ENCODE measurements around the gene SUMF1. TPM values are rescaled to one million over a fixed set of nuclear protein-coding genes. Genes with fewer than 3 reads are reported as not detected.
"Not testable (repeated sequence)": the region's sequence is repeated elsewhere in the genome, so short reads cannot be mapped to it uniquely, and the experiment has no call there.

Gene SUMF1
- total and polyA plus RNA-seq, 4 donors: 13.0 to 34.2 (median 23.5) TPM

DNA sequence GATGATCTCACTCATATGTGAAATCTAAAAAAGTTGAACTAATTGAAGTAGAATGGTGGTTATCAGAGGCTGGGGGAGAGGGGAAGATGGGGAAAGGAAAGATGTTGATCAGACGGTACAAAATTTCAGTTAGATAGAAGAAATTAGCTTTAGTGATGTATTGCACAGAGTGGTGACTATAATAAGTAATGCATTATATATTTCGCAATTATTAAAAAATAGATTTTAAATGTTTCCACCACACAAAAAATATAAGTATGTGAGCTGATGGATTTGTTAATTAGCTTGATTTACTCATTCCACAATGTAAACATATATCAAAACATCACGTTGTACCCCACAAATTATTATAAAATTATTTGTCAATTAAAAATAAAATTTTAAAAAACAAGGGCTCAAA, 8.1 kb downstream of the SUMF1 start:
- no peak overlapping the region for H3K4me3 ChIP-seq (ENCODE audit: low read depth in 1 of 3, low read length in 3 of 3)
- H3K27me3 ChIP-seq (ENCODE audit: control insufficient read depth in 4 of 4, insufficient read depth in 4 of 4, low read length in 3 of 4): no peaks in the 10 kb centered on the region
- no peaks in the 10 kb centered on the region for H3K36me3 ChIP-seq (ENCODE audit: control insufficient read depth in 4 of 4, insufficient read depth in 3 of 4, low read depth in 1 of 4, low read length in 3 of 4)
- no peaks in the 10 kb centered on the region for H3K4me1 ChIP-seq (ENCODE audit: control insufficient read depth in 4 of 4, insufficient read depth in 4 of 4, low read length in 3 of 4)
- 96% methylated on average over 3 of the region's 3 CpGs for WGBS
- no peaks in the 10 kb centered on the region for H3K9me3 ChIP-seq (ENCODE audit: control insufficient read depth in 4 of 4, low read length in 3 of 4)
- H3K27ac ChIP-seq (ENCODE audit: low read depth in 1 of 2, low read length in 2 of 2): no peak overlapping the region
- TF ChIP-seq FOXA1 (IDR thresholded peaks at IDR 0.05) (no peak), FOXA2 (IDR thresholded peaks at IDR 0.05) (no peak), NR2F2 (IDR thresholded peaks at IDR 0.05) (no peak), RAD21 (IDR thresholded peaks at IDR 0.05) (no peak), GABPA (IDR thresholded peaks at IDR 0.05 in 1 of 2, conservative IDR thresholded peaks at IDR 0.05 in 1 of 2) (no peak), YY1 (IDR thresholded peaks at IDR 0.05) (no peak), RXRA (IDR thresholded peaks at IDR 0.05) (no peak), EGR1 (IDR thresholded peaks at IDR 0.05; ENCODE audit: low read depth in 2 of 2) (no peak), TAF1 (conservative IDR thresholded peaks at IDR 0.05) (no peak), HNF4A (conservative IDR thresholded peaks at IDR 0.05) (no peak), JUND (IDR thresholded peaks at IDR 0.05) (no peak), SP1 (IDR thresholded peaks at IDR 0.05) (no peak), HNF4G (IDR thresholded peaks at IDR 0.05) (no peak)
- TF ChIP-seq, protein P1, sequence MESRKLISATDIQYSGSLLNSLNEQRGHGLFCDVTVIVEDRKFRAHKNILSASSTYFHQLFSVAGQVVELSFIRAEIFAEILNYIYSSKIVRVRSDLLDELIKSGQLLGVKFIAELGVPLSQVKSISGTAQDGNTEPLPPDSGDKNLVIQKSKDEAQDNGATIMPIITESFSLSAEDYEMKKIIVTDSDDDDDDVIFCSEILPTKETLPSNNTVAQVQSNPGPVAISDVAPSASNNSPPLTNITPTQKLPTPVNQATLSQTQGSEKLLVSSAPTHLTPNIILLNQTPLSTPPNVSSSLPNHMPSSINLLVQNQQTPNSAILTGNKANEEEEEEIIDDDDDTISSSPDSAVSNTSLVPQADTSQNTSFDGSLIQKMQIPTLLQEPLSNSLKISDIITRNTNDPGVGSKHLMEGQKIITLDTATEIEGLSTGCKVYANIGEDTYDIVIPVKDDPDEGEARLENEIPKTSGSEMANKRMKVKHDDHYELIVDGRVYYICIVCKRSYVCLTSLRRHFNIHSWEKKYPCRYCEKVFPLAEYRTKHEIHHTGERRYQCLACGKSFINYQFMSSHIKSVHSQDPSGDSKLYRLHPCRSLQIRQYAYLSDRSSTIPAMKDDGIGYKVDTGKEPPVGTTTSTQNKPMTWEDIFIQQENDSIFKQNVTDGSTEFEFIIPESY (IDR thresholded peaks at IDR 0.05): no peak
- TF ChIP-seq, protein P2, sequence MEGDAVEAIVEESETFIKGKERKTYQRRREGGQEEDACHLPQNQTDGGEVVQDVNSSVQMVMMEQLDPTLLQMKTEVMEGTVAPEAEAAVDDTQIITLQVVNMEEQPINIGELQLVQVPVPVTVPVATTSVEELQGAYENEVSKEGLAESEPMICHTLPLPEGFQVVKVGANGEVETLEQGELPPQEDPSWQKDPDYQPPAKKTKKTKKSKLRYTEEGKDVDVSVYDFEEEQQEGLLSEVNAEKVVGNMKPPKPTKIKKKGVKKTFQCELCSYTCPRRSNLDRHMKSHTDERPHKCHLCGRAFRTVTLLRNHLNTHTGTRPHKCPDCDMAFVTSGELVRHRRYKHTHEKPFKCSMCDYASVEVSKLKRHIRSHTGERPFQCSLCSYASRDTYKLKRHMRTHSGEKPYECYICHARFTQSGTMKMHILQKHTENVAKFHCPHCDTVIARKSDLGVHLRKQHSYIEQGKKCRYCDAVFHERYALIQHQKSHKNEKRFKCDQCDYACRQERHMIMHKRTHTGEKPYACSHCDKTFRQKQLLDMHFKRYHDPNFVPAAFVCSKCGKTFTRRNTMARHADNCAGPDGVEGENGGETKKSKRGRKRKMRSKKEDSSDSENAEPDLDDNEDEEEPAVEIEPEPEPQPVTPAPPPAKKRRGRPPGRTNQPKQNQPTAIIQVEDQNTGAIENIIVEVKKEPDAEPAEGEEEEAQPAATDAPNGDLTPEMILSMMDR (IDR thresholded peaks at IDR 0.05; ENCODE audit: low read depth, low read length, missing input control): no peak
- TF ChIP-seq, protein P3, sequence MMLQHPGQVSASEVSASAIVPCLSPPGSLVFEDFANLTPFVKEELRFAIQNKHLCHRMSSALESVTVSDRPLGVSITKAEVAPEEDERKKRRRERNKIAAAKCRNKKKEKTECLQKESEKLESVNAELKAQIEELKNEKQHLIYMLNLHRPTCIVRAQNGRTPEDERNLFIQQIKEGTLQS (IDR thresholded peaks at IDR 0.05): no peak
- TF ChIP-seq, protein P4, sequence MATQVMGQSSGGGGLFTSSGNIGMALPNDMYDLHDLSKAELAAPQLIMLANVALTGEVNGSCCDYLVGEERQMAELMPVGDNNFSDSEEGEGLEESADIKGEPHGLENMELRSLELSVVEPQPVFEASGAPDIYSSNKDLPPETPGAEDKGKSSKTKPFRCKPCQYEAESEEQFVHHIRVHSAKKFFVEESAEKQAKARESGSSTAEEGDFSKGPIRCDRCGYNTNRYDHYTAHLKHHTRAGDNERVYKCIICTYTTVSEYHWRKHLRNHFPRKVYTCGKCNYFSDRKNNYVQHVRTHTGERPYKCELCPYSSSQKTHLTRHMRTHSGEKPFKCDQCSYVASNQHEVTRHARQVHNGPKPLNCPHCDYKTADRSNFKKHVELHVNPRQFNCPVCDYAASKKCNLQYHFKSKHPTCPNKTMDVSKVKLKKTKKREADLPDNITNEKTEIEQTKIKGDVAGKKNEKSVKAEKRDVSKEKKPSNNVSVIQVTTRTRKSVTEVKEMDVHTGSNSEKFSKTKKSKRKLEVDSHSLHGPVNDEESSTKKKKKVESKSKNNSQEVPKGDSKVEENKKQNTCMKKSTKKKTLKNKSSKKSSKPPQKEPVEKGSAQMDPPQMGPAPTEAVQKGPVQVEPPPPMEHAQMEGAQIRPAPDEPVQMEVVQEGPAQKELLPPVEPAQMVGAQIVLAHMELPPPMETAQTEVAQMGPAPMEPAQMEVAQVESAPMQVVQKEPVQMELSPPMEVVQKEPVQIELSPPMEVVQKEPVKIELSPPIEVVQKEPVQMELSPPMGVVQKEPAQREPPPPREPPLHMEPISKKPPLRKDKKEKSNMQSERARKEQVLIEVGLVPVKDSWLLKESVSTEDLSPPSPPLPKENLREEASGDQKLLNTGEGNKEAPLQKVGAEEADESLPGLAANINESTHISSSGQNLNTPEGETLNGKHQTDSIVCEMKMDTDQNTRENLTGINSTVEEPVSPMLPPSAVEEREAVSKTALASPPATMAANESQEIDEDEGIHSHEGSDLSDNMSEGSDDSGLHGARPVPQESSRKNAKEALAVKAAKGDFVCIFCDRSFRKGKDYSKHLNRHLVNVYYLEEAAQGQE (IDR thresholded peaks at IDR 0.05): no peak
- TF ChIP-seq, protein P5, sequence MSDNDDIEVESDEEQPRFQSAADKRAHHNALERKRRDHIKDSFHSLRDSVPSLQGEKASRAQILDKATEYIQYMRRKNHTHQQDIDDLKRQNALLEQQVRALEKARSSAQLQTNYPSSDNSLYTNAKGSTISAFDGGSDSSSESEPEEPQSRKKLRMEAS (IDR thresholded peaks at IDR 0.05): no peak
- H3K9ac ChIP-seq (ENCODE audit: low read depth in 1 of 2, low read length in 2 of 2): no peak overlapping the region
- DNase-seq (ENCODE audit: low spot score): no peak

DNA sequence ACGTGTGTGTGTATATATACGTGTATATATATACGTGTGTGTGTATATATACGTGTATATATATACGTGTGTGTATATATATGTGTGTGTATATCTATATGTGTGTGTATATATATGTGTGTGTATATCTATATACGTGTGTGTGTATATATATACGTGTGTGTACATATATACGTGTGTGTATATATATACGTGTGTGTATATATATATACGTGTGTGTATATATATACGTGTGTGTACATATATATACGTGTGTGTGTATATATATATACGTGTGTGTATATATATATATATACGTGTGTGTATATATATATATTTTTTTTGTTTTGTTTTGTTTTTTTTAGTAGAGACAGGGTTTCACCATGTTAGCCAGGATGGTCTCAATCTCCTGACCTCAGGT, 10.3 kb downstream of the SUMF1 start:
- H3K27me3 ChIP-seq (ENCODE audit: control insufficient read depth in 4 of 4, insufficient read depth in 4 of 4, low read length in 3 of 4); H3K27ac ChIP-seq (ENCODE audit: low read depth in 1 of 2, low read length in 2 of 2); H3K36me3 ChIP-seq (ENCODE audit: control insufficient read depth in 4 of 4, insufficient read depth in 3 of 4, low read depth in 1 of 4, low read length in 3 of 4); H3K9me3 ChIP-seq (ENCODE audit: control insufficient read depth in 4 of 4, low read length in 3 of 4); DNase-seq (ENCODE audit: low spot score); H3K4me3 ChIP-seq (ENCODE audit: low read depth in 1 of 3, low read length in 3 of 3); H3K4me1 ChIP-seq (ENCODE audit: control insufficient read depth in 4 of 4, insufficient read depth in 4 of 4, low read length in 3 of 4); H3K9ac ChIP-seq (ENCODE audit: low read depth in 1 of 2, low read length in 2 of 2): not testable (repeated sequence)
- WGBS: 94% methylated on average over 14 of the region's 14 CpGs
